Measurements from ENCODE around the gene ABHD17C.

GRCh38 chr15:80673561-80674244 lies 21.4 kb upstream of the ABHD17C start:
- TF ChIP-seq CTCF (IDR thresholded peaks at IDR 0.05; ENCODE audit: extremely low read depth in 1 of 2, insufficient read depth in 1 of 2, low read depth in 1 of 2, low read length in 2 of 2) (no peak), POLR2AphosphoS5 (IDR thresholded peaks at IDR 0.05; ENCODE audit: insufficient read depth, low read depth, low read length) (no peak), POLR2A (IDR thresholded peaks at IDR 0.05; ENCODE audit: low read depth, low read length) (no peak), MYC (IDR thresholded peaks at IDR 0.05; ENCODE audit: low read depth, low read length) (no peak), GATA2 (IDR thresholded peaks at IDR 0.05; ENCODE audit: insufficient read depth, insufficient read length, low read depth, low read length) (no peak)

Measured in endothelial cell of umbilical vein (primary cell).